HG03175 (cell line): ENCODE results near the gene GTF2H3.

Experiments used
- ATAC-seq: cut with Tn5 transposase; IDR thresholded peaks from one replicate; pipeline ENCODE4 v1.9.1; 2021; ENCODE audit warnings: mild to moderate bottlenecking, moderate library complexity; ENCODE audit not compliant: unreplicated experiment

The GTF2H3 gene

GRCh38 chr12:123696646-123697045 lies 63.0 kb downstream of the GTF2H3 start:
- ATAC-seq = no peak

GRCh38 chr12:123705935-123706334 lies 72.3 kb downstream of the GTF2H3 start:
- no peak for ATAC-seq

GRCh38 chr12:123707466-123707865 lies 73.8 kb downstream of the GTF2H3 start:
- no peak for ATAC-seq
